GM12878 (cell line): ENCODE measurements around the gene ZNF800. TPM values are rescaled to one million over a fixed set of nuclear protein-coding genes. Genes with fewer than 3 reads are reported as not detected.

ENCODE experiments used
- ATAC-seq: fragments of 200-7000 bp; cut with Tn5 transposase; 3 replicates; pipeline ENCODE4 v1.9.1; 2020; ENCODE audit warnings: mild to moderate bottlenecking, moderate library complexity
- BruUV-seq: library from RNA; stranded (reverse); fragments of 400-500 nt; replicated peaks from 2 replicates; lab custom pipeline; 2021; lab: Mats Ljungman, UMichigan
- CTCF ChIA-PET: fragments of 300-600 bp; sonication (Branson Sonifier 250); formaldehyde crosslinking; extraction: SDS; loops from one replicate; lab custom pipeline; 2021; ENCODE audit warnings: inconsistent platforms; lab: Yijun Ruan, JAX
- POLR2A ChIA-PET: fragments of 350-600 bp; formaldehyde crosslinking; extraction: SDS; loops from one replicate; lab custom pipeline; 2021; ENCODE audit warnings: inconsistent platforms; lab: Charles Lee
- RAD21 ChIA-PET: fragments of 300-600 bp; sonication (Branson Sonifier 250); formaldehyde crosslinking; loops from one replicate; lab custom pipeline; 2023; ENCODE audit warnings: antibody characterized with exemption; ENCODE audit not compliant: unreplicated experiment; lab: Charles Lee
- SMC1A ChIA-PET: fragments of 300-600 bp; sonication (Branson Sonifier 250); formaldehyde crosslinking; loops from one replicate; lab custom pipeline; 2023; ENCODE audit not compliant: unreplicated experiment, uncharacterized antibody; lab: Charles Lee
- DNase-seq: peaks from one replicate; pipeline ENCODE4 v3.0.0-alpha.2; 2011; ENCODE audit warnings: low read depth, low spot score
- FAIRE-seq: peaks from 3 replicates; lab custom pipeline; 2011; peaks lifted over from hg19 to GRCh38; lab: Jason Lieb, UNC
- H2AFZ ChIP-seq: 2 replicates; pipeline ENCODE4 v1.6.0; 2011; ENCODE audit warnings: low read depth, low read length, control low read depth; ENCODE audit not compliant: control insufficient read depth
- H3K27ac ChIP-seq: 2 replicates; pipeline ENCODE4 v1.5.1; 2011; ENCODE audit warnings: control low read depth; ENCODE audit not compliant: control insufficient read depth, insufficient read depth
- H3K27me3 ChIP-seq, 2 experiments: replicated peaks in 1 of 2; 2 replicates each; pipeline versions ENCODE4 v1.6.0 to v1.6.1; 2011; ENCODE audit warnings: low read length in 1 of 2; ENCODE audit not compliant: control insufficient read depth in 2 of 2, insufficient read depth in 2 of 2
- H3K36me3 ChIP-seq, 2 experiments: 2 replicates each; pipeline ENCODE4 v1.5.1; 2011; ENCODE audit warnings: low read length in 1 of 2; ENCODE audit not compliant: control insufficient read depth in 2 of 2, insufficient read depth in 2 of 2
- H3K4me1 ChIP-seq: 2 replicates; pipeline ENCODE4 v1.6.1; 2011; ENCODE audit warnings: mild to moderate bottlenecking, low read length, moderate library complexity, mixed read lengths; ENCODE audit not compliant: control insufficient read depth, insufficient read depth
- H3K4me2 ChIP-seq: 2 replicates; pipeline ENCODE4 v1.6.0; 2011; ENCODE audit warnings: control low read depth; ENCODE audit not compliant: control insufficient read depth, insufficient read depth
- H3K4me3 ChIP-seq: fragments of 200-600 bp; sonication (generic); 2 replicates; pipeline ENCODE4 v1.5.1; 2016
- H3K79me2 ChIP-seq: 2 replicates; pipeline ENCODE4 v1.6.0; 2011; ENCODE audit warnings: low read length; ENCODE audit not compliant: control insufficient read depth, insufficient read depth
- H3K9ac ChIP-seq: 2 replicates; pipeline ENCODE4 v1.8.0; 2011; ENCODE audit warnings: low read length, control low read depth, mixed read lengths; ENCODE audit not compliant: control insufficient read depth, insufficient read depth
- H3K9me3 ChIP-seq: replicated peaks from 3 replicates; pipeline ENCODE4 v1.5.1; 2011; ENCODE audit warnings: mild to moderate bottlenecking, low read length; ENCODE audit not compliant: control insufficient read depth, insufficient read depth
- H4K20me1 ChIP-seq: 2 replicates; pipeline ENCODE4 v1.6.0; 2011; ENCODE audit not compliant: control insufficient read depth, insufficient read depth
- CHD1 ChIP-seq: IDR thresholded peaks from 2 replicates; pipeline ENCODE4 v1.6.1; 2012; ENCODE audit warnings: low read depth, low read length, improper control_type of control experiment
- HDGF ChIP-seq: fragments of 450-650 bp; IDR thresholded peaks from 2 replicates; pipeline ENCODE4 v1.6.1; 2016; ENCODE audit warnings: antibody characterized with exemption
- JUND ChIP-seq: IDR thresholded peaks from 2 replicates; pipeline ENCODE4 v1.6.1; 2012; ENCODE audit warnings: low read depth, mild to moderate bottlenecking, low read length, improper control_type of control experiment, moderate library complexity
- WGBS: methylation state at CpG from one replicate; pipeline ENCODE4 v1.1.6; 2016; ENCODE audit warnings: low lambda C conversion rate; ENCODE audit not compliant: insufficient replicate concordance, insufficient coverage; ENCODE audit errors: missing lambda C conversion rate; 5-methylcytosine and 5-hydroxymethylcytosine counted together
- in situ Hi-C: fragments of 300-500 bp; cut with MboI; formaldehyde crosslinking; loops from 9 replicates; pipeline ENCODE4 v1.14.3; 2018; ENCODE audit warnings: mixed read lengths
- intact Hi-C: fragments of 100-400 bp; cut with micrococcal nuclease; formaldehyde crosslinking; loops from one replicate; pipeline ENCODE4 v1.14.2; 2022; ENCODE audit not compliant: unreplicated experiment
- polyA plus RNA-seq, 11 experiments: library from polyadenylated mRNA; depleted of rRNA in 4 of 11; unstranded in 6 of 11; stranded (reverse) in 5 of 11; fragments of >200 nt; fragmentation: Nextera tagmentation in 4 of 11; fragmentation: Illumina TruSeq in 1 of 11; extraction: Ambion mirVana in 4 of 11; extraction: Trizol in 1 of 11; gene quantifications; 1 replicate in 1 of 11; 2 replicates in 10 of 11; pipeline versions ENCODE4 v1.2.1 to v1.2.3, GENCODE V29; 2011 to 2016; ENCODE audit warnings: inconsistent platforms in 2 of 11, missing spikeins in 2 of 11, low read depth in 1 of 11
- total RNA-seq, 4 experiments: library from RNA; depleted of rRNA in 3 of 4; stranded (reverse); fragments of >200 nt in 3 of 4; fragmentation: Illumina TruSeq in 1 of 4; extraction: Trizol in 1 of 4; gene quantifications; 2 replicates each; pipeline versions ENCODE4 v1.2.1 to v1.2.3, GENCODE V29; 2013 to 2021
- TF ChIP-seq, protein P1 (sequence below): fragments of 450-650 bp; IDR thresholded peaks from 2 replicates; pipeline ENCODE4 v1.6.1; 2017; ENCODE audit warnings: mild to moderate bottlenecking, moderate library complexity
- TF ChIP-seq, protein P2 (sequence below): IDR thresholded peaks from 2 replicates; pipeline ENCODE4 v1.6.1; 2012; ENCODE audit warnings: mild to moderate bottlenecking, low read depth, low read length
- TF ChIP-seq, protein P3 (sequence below): IDR thresholded peaks from 2 replicates; pipeline ENCODE4 v1.6.1; 2012; ENCODE audit warnings: low read depth, low read length, improper control_type of control experiment

The ZNF800 gene
- total and polyA plus RNA-seq, 10 of the 15 experiments (the other 5 are each of a cell fraction or from before 2014, with no cell fraction given), result 6.8 to 33.9 (median 23.8) TPM

DNA sequence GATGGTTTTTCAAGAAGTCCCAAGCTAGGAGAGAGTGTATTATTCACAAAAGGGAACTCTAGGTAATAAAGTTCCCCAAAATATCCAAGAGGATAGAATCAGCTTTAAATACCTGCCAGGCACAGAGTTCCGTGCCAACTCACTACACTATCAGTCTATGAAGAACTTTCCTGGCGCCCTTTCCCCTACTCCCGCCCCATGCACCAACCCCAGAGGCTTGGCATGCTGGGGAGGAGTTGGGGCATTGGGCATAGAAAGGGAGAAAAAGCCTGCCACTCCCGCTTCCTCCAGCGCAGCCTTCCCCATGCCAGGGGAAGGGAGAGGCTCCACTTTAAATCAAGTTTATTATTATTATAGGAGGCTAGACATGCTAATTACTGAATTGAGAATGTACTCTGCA, 54.9 kb downstream of the ZNF800 start:
- 42% methylated on average over 5 of the region's 5 CpGs for WGBS
- Histone ChIP-seq H3K4me2 (no peak overlapping the region), H3K9me3 (no peaks in the 10 kb centered on the region), H3K27me3 (no peaks in the 10 kb centered on the region; a peak in 1 of 4 replicates), H3K36me3 (no peaks in the 10 kb centered on the region), H3K4me1 (no peaks in the 10 kb centered on the region), H3K9ac (no peak overlapping the region), H3K4me3 (no peak overlapping the region), H2AFZ (no peak overlapping the region), H3K79me2 (no peaks in the 10 kb centered on the region), H4K20me1 (no peaks in the 10 kb centered on the region), H3K27ac (no peak overlapping the region)
- POLR2A ChIA-PET, result no interaction called here
- CTCF ChIA-PET, result interaction anchor here (0.8 to 1.1 kb wide), 2 partner anchors 16 kb away, joined by 3 read pairs; no protein-coding TSS in a partner anchor
- RAD21 ChIA-PET, result no interaction called here
- in situ Hi-C loops (no loop called here), intact Hi-C loops (no loop called here)
- TF ChIP-seq JUND, result no peak
- TF ChIP-seq CHD1, result no peak
- TF ChIP-seq, protein P1, sequence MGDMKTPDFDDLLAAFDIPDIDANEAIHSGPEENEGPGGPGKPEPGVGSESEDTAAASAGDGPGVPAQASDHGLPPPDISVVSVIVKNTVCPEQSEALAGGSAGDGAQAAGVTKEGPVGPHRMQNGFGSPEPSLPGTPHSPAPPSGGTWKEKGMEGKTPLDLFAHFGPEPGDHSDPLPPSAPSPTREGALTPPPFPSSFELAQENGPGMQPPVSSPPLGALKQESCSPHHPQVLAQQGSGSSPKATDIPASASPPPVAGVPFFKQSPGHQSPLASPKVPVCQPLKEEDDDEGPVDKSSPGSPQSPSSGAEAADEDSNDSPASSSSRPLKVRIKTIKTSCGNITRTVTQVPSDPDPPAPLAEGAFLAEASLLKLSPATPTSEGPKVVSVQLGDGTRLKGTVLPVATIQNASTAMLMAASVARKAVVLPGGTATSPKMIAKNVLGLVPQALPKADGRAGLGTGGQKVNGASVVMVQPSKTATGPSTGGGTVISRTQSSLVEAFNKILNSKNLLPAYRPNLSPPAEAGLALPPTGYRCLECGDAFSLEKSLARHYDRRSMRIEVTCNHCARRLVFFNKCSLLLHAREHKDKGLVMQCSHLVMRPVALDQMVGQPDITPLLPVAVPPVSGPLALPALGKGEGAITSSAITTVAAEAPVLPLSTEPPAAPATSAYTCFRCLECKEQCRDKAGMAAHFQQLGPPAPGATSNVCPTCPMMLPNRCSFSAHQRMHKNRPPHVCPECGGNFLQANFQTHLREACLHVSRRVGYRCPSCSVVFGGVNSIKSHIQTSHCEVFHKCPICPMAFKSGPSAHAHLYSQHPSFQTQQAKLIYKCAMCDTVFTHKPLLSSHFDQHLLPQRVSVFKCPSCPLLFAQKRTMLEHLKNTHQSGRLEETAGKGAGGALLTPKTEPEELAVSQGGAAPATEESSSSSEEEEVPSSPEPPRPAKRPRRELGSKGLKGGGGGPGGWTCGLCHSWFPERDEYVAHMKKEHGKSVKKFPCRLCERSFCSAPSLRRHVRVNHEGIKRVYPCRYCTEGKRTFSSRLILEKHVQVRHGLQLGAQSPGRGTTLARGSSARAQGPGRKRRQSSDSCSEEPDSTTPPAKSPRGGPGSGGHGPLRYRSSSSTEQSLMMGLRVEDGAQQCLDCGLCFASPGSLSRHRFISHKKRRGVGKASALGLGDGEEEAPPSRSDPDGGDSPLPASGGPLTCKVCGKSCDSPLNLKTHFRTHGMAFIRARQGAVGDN, result no peak
- TF ChIP-seq, protein P2, sequence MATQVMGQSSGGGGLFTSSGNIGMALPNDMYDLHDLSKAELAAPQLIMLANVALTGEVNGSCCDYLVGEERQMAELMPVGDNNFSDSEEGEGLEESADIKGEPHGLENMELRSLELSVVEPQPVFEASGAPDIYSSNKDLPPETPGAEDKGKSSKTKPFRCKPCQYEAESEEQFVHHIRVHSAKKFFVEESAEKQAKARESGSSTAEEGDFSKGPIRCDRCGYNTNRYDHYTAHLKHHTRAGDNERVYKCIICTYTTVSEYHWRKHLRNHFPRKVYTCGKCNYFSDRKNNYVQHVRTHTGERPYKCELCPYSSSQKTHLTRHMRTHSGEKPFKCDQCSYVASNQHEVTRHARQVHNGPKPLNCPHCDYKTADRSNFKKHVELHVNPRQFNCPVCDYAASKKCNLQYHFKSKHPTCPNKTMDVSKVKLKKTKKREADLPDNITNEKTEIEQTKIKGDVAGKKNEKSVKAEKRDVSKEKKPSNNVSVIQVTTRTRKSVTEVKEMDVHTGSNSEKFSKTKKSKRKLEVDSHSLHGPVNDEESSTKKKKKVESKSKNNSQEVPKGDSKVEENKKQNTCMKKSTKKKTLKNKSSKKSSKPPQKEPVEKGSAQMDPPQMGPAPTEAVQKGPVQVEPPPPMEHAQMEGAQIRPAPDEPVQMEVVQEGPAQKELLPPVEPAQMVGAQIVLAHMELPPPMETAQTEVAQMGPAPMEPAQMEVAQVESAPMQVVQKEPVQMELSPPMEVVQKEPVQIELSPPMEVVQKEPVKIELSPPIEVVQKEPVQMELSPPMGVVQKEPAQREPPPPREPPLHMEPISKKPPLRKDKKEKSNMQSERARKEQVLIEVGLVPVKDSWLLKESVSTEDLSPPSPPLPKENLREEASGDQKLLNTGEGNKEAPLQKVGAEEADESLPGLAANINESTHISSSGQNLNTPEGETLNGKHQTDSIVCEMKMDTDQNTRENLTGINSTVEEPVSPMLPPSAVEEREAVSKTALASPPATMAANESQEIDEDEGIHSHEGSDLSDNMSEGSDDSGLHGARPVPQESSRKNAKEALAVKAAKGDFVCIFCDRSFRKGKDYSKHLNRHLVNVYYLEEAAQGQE, result no peak
- TF ChIP-seq, protein P3, sequence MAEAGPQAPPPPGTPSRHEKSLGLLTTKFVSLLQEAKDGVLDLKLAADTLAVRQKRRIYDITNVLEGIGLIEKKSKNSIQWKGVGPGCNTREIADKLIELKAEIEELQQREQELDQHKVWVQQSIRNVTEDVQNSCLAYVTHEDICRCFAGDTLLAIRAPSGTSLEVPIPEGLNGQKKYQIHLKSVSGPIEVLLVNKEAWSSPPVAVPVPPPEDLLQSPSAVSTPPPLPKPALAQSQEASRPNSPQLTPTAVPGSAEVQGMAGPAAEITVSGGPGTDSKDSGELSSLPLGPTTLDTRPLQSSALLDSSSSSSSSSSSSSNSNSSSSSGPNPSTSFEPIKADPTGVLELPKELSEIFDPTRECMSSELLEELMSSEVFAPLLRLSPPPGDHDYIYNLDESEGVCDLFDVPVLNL, result no peak
- no peak for TF ChIP-seq HDGF
- ATAC-seq, result no peak
- no peak for DNase-seq
- no TSS peak for BruUV-seq
- FAIRE-seq, result no peak
- SMC1A ChIA-PET, result no interaction called here
